CD14-positive monocyte (primary cell): ENCODE data around the gene KRT17. TPM values are rescaled to one million over a fixed set of nuclear protein-coding genes. Genes with fewer than 3 reads are reported as not detected.
"Not testable (repeated sequence)": the region's sequence is repeated elsewhere in the genome, so short reads cannot be mapped to it uniquely, and the experiment has no call there.

Source experiments
- DNase-seq, 3 donors: peaks; one replicate each; pipeline ENCODE4 v3.0.0-alpha.2; 2011 to 2022
- H2AFZ ChIP-seq: 2 replicates; pipeline ENCODE4 v1.6.0; 2012; ENCODE audit warnings: mild to moderate bottlenecking, low read depth, low read length, inconsistent platforms; ENCODE audit not compliant: insufficient read depth, poor library complexity, severe bottlenecking
- H3K27ac ChIP-seq, 2 donors: 1 replicate in 1 of 2; 2 replicates in 1 of 2; pipeline ENCODE4 v1.5.1; 2012 to 2013; ENCODE audit warnings: low read length in 2 of 2, control low read depth in 1 of 2, inconsistent platforms in 1 of 2, low read depth in 1 of 2, mild to moderate bottlenecking in 1 of 2
- H3K27me3 ChIP-seq, 2 donors: one replicate each; pipeline versions ENCODE4 v1.6.0 to v1.6.1; 2011 to 2013; ENCODE audit warnings: low read length in 2 of 2; ENCODE audit not compliant: control insufficient read depth in 2 of 2, insufficient read depth in 2 of 2
- H3K36me3 ChIP-seq, 2 donors: replicated peaks in 1 of 2; 1 replicate in 1 of 2; 2 replicates in 1 of 2; pipeline versions ENCODE4 v1.5.1 to v1.6.1; 2012 to 2013; ENCODE audit warnings: low read length in 2 of 2, control low read depth in 1 of 2, inconsistent platforms in 1 of 2, mild to moderate bottlenecking in 1 of 2; ENCODE audit not compliant: insufficient read depth in 2 of 2, control insufficient read depth in 1 of 2
- H3K4me1 ChIP-seq, 2 donors: 1 replicate in 1 of 2; 2 replicates in 1 of 2; pipeline versions ENCODE4 v1.5.1 to v1.6.1; 2012 to 2013; ENCODE audit warnings: low read length in 2 of 2, control low read depth in 1 of 2, inconsistent platforms in 1 of 2, mild to moderate bottlenecking in 1 of 2, moderate library complexity in 1 of 2; ENCODE audit not compliant: insufficient read depth in 2 of 2, control insufficient read depth in 1 of 2
- H3K4me2 ChIP-seq: replicated peaks from 2 replicates; pipeline ENCODE3; 2012; ENCODE audit warnings: low read length, moderate library complexity, mild to moderate bottlenecking; ENCODE audit not compliant: poor library complexity, severe bottlenecking; ENCODE audit errors: extremely low read depth
- H3K4me3 ChIP-seq, 3 experiments: fragments of 200-600 bp in 1 of 3; sonication (generic) in 1 of 3; replicated peaks in 1 of 3; 1 replicate in 2 of 3; 2 replicates in 1 of 3; pipeline ENCODE4 v1.5.1; 2011 to 2013; ENCODE audit warnings: low read length in 3 of 3, mild to moderate bottlenecking in 3 of 3, control low read depth in 2 of 3, low read depth in 2 of 3, inconsistent platforms in 1 of 3, moderate library complexity in 1 of 3
- H3K79me2 ChIP-seq: 2 replicates; pipeline ENCODE4 v1.6.0; 2012; ENCODE audit warnings: mild to moderate bottlenecking, control low read depth, inconsistent platforms, low read length, moderate library complexity; ENCODE audit not compliant: insufficient read depth
- H3K9ac ChIP-seq: 2 replicates; pipeline ENCODE4 v1.6.0; 2017; ENCODE audit warnings: low read length, mild to moderate bottlenecking; ENCODE audit not compliant: insufficient read depth, poor library complexity, severe bottlenecking
- H3K9me3 ChIP-seq, 2 donors: replicated peaks in 1 of 2; 1 replicate in 1 of 2; 2 replicates in 1 of 2; pipeline versions ENCODE4 v1.5.1 to v1.6.1; 2012 to 2013; ENCODE audit warnings: low read length in 2 of 2, control low read depth in 1 of 2; ENCODE audit not compliant: control insufficient read depth in 1 of 2, insufficient read depth in 1 of 2
- H4K20me1 ChIP-seq: 2 replicates; pipeline ENCODE4 v1.6.0; 2012; ENCODE audit warnings: mild to moderate bottlenecking, low read length, control low read depth, moderate library complexity; ENCODE audit not compliant: insufficient read depth
- H3K27ac Mint-ChIP-seq, 7 donors: one replicate each; pipeline ENCODE4 v1.8.0; 2020; ENCODE audit warnings: mild to moderate bottlenecking in 7 of 7, mixed read lengths in 7 of 7, moderate library complexity in 6 of 7, inconsistent platforms in 2 of 7
- H3K27me3 Mint-ChIP-seq, 3 donors: one replicate each; pipeline ENCODE4 v1.8.0; 2021 to 2022; ENCODE audit warnings: low read depth in 3 of 3, mild to moderate bottlenecking in 3 of 3, mixed read lengths in 3 of 3, moderate library complexity in 3 of 3, inconsistent platforms in 1 of 3
- H3K36me3 Mint-ChIP-seq, 2 donors: one replicate each; pipeline ENCODE4 v1.8.0; 2020; ENCODE audit warnings: mixed read lengths in 2 of 2, inconsistent platforms in 1 of 2, mild to moderate bottlenecking in 1 of 2
- H3K4me1 Mint-ChIP-seq: one replicate; pipeline ENCODE4 v1.8.0; 2020; ENCODE audit warnings: mild to moderate bottlenecking, mixed read lengths
- H3K4me3 Mint-ChIP-seq, 2 donors: one replicate each; pipeline ENCODE4 v1.8.0; 2020; ENCODE audit warnings: mild to moderate bottlenecking in 2 of 2, mixed read lengths in 2 of 2, moderate library complexity in 1 of 2
- H3K9me3 Mint-ChIP-seq, 7 donors: one replicate each; pipeline ENCODE4 v1.8.0; 2020 to 2022; ENCODE audit warnings: mixed read lengths in 7 of 7, mild to moderate bottlenecking in 6 of 7, moderate library complexity in 6 of 7, inconsistent platforms in 2 of 7
- CTCF ChIP-seq: fragments of 200-600 bp; IDR thresholded peaks from one replicate; pipeline ENCODE4 v1.8.0; 2022; ENCODE audit warnings: antibody characterized with exemption, mild to moderate bottlenecking
- WGBS: methylation state at CpG from one replicate; pipeline ENCODE4 v1.1.5; 2013; ENCODE audit warnings: missing lambda C conversion rate; ENCODE audit not compliant: insufficient coverage; 5-methylcytosine and 5-hydroxymethylcytosine counted together
- intact Hi-C, 2 donors: fragments of 100-400 bp; cut with micrococcal nuclease; formaldehyde crosslinking; loops; one replicate each; pipeline versions ENCODE4 v1.15.0 to v1.15.1; 2023
- polyA plus RNA-seq, 3 donors: library from polyadenylated mRNA; depleted of rRNA in 1 of 3; unstranded in 2 of 3; stranded (reverse) in 1 of 3; fragments of 300-500 nt in 2 of 3; fragments of >200 nt in 1 of 3; fragmentation: Illumina TruSeq in 2 of 3; gene quantifications; 1 replicate in 2 of 3; 2 replicates in 1 of 3; pipeline ENCODE4 v1.2.3, GENCODE V29; 2012 to 2021

The KRT17 gene
- polyA plus RNA-seq, 3 donors, result 0.49 TPM; not detected in 2

GRCh38 chr17:41585301-41586056, 38.9 kb downstream of the KRT17 start:
- no peak overlapping the region for H3K27ac ChIP-seq
- no peak overlapping the region for H3K9ac ChIP-seq
- 88% methylated on average over 2 of the region's 5 CpGs for WGBS
- H3K9me3 Mint-ChIP-seq, result no peaks in the 10 kb centered on the region
- H3K27ac Mint-ChIP-seq, result no peak overlapping the region
- no peaks in the 10 kb centered on the region for H3K36me3 ChIP-seq
- H3K4me3 ChIP-seq, result no peak overlapping the region
- H3K4me3 Mint-ChIP-seq, result no peak overlapping the region
- no peak for TF ChIP-seq CTCF
- intact Hi-C loops, result no loop called here
- no peaks in the 10 kb centered on the region for H3K9me3 ChIP-seq
- no peaks in the 10 kb centered on the region for H3K79me2 ChIP-seq
- H3K36me3 Mint-ChIP-seq, result no peaks in the 10 kb centered on the region
- no peaks in the 10 kb centered on the region for H3K4me1 ChIP-seq
- H2AFZ ChIP-seq, result no peak overlapping the region
- no peak overlapping the region for H3K4me2 ChIP-seq
- no peaks in the 10 kb centered on the region for H3K4me1 Mint-ChIP-seq
- H4K20me1 ChIP-seq, result no peaks in the 10 kb centered on the region
- no peaks in the 10 kb centered on the region for H3K27me3 ChIP-seq
- no peak for DNase-seq
- H3K27me3 Mint-ChIP-seq, result peaks cover 5 to 16% (median 6%) of the 10 kb centered on the region in 3 donors

GRCh38 chr17:41584331-41584927, 39.9 kb downstream of the KRT17 start:
- H3K4me3 ChIP-seq, H3K4me1 ChIP-seq, H3K4me3 Mint-ChIP-seq, H3K79me2 ChIP-seq, H3K27ac ChIP-seq, H3K27ac Mint-ChIP-seq, intact Hi-C loops, H3K9ac ChIP-seq, H3K36me3 Mint-ChIP-seq, H3K9me3 Mint-ChIP-seq, H3K9me3 ChIP-seq, H3K36me3 ChIP-seq, H2AFZ ChIP-seq, H3K4me2 ChIP-seq, H4K20me1 ChIP-seq, H3K27me3 ChIP-seq, H3K4me1 Mint-ChIP-seq, DNase-seq: not testable (repeated sequence)
- 71% methylated on average over 4 of the region's 8 CpGs for WGBS
- H3K27me3 Mint-ChIP-seq, result peaks cover 3 to 16% (median 10%) of the 10 kb centered on the region in 3 donors
